ENCODE results near the gene FCN3.
A peak's percentile ranks its signal among the peaks of the same experiment; 100 is the strongest.
"Not testable (repeated sequence)": the region's sequence is repeated elsewhere in the genome, so short reads cannot be mapped to it uniquely, and the experiment has no call there.

Gene FCN3

DNA sequence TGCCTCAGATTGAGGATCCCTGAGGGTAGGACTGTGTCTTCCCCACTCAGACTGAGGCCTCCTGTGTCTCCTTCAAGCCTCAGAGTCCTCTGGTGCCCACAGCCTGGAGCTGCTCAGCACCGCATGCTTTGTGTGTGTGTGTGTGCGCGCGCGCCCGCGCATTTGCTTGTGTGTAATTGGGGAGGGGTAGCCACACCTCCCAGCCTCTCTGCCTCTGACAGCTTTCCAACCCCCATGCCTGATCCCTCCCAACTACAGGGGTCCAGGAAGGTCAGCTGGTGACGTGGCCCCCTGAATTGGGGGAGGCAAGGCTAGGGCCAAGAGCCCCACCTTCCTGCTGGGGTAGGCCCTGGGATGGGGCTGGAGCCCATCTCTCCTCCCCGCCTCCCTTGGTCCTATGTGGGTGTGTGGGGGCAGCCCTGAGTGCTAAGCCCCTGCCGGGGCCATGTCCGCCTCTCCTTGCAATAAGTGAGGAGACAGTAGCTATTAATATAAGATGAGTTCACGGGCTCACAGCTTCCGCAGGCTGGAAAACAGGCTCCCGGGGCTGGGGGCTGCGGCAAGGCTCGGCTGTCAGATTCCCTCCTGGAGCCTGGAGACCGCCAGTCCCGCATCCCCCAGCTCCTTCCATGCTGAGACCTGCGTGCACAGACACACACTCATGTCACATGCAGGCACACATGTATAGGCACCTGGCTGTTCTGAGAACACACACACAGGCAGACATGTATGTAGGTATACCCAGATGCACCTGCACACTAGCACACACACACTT, 24.8 kb upstream of the FCN3 start:
- no peak for DNase-seq (ENCODE audit: low read depth in 2 of 2)

DNA sequence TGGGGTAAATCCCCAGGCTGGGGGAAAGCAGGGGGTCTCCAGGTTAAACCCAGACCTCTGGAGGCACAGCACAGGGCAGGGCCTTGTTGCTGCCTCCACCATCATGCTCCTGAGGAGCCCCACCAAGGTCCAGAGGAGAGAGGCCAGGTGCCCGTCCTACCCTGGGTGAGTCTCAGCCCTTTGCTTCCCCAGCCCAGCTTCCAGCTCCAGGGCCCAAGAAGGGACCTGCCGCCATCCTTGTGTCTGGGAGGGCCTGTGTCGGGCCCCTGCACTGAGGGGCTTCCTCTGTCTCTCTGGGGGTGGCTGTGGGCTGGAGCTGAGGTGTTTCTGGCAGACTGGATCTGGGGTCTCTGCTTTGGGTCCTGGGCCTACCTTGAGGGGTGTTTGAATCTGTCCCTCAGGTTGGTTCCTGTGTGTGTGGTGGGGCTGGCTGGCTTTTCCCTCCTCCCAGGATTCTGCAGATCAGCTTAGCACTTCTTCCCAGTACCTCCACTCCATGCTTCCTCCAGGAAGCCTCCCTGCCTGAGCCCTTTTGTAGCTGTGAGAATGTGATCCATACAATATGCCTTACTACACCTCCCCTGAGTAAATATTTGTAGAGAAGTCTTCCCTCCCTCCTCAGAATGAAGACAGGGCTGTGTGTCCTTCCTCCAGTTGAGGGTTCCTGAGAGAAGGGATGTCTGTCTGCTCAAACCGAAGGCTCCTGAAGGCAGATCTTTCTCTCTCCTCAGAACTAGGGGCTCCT, 24.0 kb upstream of the FCN3 start:
- DNase-seq (ENCODE audit: low read depth in 2 of 2): no peak

DNA sequence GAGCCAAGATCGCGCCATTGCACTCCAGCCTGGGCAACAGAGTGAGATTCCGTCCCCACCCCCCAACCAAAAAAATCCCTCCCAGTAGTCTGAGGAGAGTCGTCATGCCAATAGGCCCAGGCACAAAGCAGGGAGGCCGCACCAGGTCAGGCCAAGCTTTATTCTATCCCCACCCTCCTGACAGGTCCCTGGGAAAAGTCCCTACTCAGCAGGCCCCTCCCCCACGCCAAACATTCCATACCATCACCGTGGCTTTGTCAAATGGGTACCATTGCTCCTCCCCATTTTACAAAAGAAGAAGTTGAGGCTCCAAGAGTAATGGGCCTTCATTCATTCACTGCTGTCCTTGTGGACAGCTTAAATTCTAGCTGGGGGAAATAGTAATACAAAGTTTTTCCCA, 23.1 kb upstream of the FCN3 start:
- no peak for DNase-seq (ENCODE audit: low read depth in 2 of 2)

DNA sequence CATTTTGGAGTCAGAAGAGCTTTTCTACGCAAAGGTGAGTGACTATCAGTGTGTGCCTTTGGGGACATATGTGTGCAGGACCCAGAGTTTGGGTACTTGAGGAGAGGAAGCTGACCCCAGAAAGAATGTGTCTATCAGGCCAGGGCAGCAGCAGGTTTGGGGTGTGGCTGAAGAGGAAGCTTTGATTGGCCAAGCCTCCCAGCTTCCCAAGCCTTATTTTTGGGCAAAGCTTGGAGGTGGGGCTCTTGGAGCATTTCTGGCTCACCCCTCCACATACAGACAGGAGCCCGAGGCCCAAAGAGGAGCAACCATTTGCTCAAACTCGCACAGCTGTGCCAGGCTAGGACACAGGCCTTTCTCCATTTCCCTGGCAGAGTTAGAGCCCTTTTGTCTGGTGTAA, 22.5 kb upstream of the FCN3 start:
- no peak for DNase-seq (ENCODE audit: low read depth in 2 of 2)

DNA sequence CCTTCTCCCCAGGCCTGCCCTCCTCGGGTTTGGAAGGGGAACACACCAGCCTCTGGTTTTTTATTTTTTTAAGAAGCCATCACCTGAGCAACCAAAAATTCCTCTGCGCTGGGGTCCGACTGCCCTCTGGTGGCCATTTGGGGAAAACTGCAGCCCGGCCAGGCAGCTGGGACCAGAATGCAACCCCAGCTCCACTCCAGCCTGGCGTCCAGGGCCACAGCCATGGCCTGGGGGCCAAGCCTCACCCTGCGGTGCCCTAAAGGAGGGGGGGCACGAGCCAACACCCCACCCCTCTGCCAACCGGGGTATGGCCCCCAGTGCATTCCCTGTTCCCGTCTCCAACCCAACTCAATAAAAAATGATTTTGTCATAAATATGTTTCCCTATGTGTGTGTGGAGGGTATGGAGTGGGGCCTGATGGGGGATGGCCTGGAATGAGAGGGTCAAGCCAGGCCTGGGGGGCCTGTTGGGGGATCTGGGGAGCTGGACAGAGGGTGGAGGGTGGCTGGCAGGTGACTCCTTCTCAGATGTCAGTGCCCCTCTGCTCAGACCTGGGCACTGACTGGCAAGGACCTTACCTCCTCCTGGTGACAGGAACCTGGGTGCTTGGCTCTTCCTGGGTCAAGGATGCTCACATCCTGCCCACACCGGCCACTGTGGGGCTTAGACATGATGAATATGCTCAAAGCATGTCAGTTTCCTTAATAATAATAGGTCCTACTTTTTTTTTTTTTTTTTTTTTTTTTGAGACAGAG, 21.0 kb upstream of the FCN3 start:
- DNase-seq (ENCODE audit: low read depth in 2 of 2): peak; percentile 56

DNA sequence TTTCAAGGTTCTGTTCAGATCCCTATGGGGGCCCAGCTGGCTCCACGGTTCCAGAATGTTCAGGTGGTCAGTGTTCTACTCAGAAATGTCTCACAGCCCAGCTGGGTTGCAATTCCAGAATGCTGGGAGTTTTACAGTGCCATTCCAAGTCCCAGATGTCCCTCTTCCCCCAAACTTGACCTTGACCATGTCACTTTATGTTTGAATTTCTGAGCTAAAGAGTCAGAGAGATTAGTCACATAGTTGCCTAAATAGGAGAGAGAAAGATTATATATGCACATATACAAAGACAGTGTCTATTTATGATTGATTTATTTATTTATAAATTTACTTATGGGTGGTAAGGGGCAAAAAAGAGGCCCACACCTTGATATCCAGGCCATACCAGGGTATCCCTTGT, 20.3 kb upstream of the FCN3 start:
- no peak for DNase-seq (ENCODE audit: low read depth in 2 of 2)

DNA sequence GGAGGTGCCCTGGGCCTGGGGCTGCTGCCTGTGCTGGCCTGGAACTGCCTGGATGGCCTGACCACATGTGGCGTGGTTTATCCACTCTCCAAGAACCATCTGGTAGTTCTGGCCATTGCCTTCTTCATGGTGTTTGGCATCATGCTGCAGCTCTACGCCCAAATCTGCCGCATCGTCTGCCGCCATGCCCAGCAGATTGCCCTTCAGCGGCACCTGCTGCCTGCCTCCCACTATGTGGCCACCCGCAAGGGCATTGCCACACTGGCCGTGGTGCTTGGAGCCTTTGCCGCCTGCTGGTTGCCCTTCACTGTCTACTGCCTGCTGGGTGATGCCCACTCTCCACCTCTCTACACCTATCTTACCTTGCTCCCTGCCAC, 19.6 kb upstream of the FCN3 start:
- DNase-seq (ENCODE audit: low read depth in 2 of 2): no peak

DNA sequence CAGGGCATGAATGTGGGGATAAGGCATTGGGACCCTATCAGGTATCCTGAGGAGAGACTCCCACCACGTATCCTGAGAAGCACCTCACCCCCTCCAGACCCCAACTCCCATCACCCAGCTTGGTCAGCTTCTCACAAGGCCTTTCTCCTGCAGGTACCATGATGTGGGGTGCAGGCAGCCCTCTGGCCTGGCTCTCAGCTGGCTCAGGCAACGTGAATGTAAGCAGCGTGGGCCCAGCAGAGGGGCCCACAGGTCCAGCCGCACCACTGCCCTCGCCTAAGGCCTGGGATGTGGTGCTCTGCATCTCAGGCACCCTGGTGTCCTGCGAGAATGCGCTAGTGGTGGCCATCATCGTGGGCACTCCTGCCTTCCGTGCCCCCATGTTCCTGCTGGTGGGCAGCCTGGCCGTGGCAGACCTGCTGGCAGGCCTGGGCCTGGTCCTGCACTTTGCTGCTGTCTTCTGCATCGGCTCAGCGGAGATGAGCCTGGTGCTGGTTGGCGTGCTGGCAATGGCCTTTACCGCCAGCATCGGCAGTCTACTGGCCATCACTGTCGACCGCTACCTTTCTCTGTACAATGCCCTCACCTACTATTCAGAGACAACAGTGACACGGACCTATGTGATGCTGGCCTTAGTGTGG, 19.1 kb upstream of the FCN3 start:
- no peak for DNase-seq (ENCODE audit: low read depth in 2 of 2)

DNA sequence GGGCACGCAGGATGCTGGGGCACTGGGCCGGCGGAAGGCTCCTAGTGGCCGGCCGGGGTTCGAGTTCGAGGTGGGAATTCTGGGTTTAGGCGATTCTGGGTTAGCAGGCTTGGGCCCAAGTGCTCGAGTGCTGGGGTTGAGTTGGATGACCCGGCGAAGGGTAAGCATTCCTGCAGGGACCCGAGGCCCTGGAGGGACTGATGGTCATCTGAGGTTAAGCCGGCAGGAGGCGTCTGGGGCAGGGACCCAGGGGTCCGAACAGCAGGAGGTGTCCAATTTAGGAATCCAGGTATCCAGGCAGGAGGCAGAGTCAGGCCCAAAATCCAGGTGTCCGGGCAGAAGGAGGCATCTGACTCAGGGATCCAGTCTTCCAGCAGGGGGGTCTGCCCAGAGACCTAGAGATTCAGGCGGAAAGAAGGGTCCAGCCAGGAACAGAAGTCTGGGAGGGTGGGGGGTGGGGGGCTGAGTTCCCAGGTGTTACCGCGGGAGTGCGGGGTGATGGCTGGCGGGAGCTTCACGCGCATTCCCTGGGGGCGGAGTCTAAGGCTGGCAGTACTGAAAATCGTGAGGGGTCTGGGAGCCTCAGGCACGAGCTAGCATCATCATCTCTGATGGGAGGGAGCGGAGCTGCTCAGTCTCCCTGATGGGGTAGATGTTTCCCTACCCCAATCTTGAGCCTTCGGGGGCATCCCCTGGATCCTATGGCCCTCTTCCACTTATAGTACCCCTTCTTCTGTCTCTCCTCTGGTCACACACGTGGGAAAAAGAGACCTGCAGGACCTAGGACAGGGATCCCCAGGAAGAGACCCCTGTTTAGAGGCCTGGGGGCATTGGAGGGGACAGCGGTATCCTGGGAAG, 18.4 kb upstream of the FCN3 start:
- DNase-seq (ENCODE audit: low read depth in 2 of 2): no peak

DNA sequence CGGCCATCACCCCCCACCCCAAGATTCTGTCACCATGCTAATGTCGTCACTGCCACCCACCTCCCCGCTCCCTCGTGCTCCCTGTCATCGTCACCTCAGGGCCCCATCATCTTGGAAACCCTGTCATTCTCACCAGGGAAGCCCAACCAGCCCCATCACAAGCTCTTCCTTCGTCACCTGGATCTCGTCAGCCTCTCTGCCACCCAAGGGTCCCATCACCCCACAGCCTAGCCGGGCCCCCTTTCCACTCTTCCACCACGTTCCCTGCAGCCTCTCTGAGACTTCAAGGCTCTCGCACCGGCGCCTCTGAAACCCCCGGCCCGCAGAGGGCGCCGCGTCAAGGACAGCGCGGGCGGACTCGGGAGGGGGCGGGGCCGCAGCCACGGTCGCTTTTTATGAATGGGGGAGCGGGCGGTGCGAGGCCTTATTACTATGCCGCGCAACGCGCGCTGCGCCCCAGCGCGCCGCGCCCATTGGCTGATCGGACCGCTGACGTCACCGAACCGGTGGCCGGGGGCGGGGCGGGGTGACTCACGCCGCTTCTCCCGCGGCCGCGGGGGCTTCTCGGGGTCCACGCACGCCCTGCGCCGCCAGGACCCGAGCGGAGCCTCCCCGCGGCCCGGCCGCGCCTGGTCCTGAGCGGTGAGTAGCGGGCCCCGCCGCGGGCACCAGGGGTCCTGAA, 17.6 kb upstream of the FCN3 start, which contains the start of gene GPR3:
Gene GPR3 (plus strand): TSS at position 527 of the 682 bp plus-strand sequence. CDS start 1,177 bp downstream, outside the sequence.
- peak; percentile 86 for DNase-seq (ENCODE audit: low read depth in 2 of 2)

DNA sequence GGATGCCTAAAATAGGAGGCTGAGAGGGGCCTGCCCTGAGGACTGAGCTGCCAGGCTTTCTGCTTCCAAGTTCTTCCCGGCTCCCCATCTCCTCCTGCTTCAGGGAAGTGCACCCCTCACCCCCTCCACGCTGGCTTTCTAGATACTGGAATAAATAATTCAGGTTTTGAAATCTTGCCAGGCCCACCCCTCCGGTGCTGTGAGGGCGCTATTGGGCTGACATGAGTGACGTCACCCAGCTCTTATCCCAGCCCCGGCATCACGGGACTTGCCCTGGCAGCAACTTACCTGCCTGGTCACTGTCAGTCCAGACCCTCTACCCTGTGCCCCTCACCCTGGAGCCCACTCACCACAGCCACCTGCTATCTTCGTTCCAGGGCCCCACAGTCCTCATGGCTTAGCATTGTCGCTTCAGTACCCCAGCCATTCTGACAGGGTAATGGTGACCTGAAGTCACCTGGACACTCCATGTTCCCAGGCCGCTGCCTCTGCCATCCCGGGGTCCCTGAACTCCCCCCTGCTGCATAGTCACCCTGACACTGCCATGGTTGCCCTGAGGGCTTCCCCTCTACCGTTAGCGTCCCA, 17.0 kb upstream of the FCN3 start:
- no peak for DNase-seq (ENCODE audit: low read depth in 2 of 2)

DNA sequence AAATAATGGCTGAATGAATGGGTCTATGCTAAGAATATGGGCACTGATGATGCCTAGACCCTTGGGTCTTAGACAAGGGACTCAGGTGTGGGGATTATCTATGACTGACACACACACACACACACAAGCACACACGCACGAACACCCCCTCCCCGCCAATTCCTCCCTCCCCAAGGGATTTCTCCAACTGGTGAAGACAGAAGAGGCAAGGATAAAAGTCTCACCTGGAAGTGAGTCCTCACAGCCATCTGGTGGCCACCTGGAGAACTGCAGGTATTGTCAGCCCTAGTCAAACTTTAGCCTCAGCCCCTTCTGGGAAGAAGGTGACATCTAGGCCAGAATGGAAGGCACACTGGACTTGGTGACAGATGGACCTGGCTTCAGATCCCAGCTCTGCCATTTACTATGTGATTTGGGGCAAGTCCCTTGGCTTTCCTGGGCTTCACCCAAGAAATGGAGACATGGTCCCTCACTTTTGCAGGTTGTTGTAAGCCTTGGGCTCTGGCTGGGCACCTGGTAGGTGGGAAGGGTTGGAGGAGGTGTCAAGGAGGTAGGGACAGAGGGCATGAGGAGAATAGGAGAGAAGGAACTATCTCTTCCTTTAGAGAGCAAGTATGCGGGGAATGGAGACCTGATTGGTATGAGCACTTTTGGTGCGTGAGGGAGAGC, 13.8 kb upstream of the FCN3 start:
- DNase-seq (ENCODE audit: low read depth in 2 of 2): peak; percentile 52 to 63

DNA sequence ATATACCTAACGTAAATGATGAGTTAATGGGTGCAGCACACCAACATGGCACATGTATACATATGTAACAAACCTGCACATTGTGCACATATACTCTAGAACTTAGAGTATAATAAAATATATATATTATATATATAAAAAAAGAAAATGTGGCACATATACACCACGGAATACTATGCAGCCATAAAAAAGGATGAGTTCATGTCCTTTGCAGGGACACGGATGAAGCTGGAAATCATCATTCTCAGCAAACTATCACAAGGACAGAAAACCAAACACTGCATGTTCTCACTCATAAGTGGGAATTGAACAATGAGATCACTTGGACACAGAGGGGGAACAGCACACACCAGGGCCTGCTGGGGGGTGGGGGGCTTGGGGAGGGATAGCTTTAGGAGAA, 10.2 kb upstream of the FCN3 start:
- not testable (repeated sequence) for DNase-seq (ENCODE audit: low read depth in 2 of 2)

DNA sequence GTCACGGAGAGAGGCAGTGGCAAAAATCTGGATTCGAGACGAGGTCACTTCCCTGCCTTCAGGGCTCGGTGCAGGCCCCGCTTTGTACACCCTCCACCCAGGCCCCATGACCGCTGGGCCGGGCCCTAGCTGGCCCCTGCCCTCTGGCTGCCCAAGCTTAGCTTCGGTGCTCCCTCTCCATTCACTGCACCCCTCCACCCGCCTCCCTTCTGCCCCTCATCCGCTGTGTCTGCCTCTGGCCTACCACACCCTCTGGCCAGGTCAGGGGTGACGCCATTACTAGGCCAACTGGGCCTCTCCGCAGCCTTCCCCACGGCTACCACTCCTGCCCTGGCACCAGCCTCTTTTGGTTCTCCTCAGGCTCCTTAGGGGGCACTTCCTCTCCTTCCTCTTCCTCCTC, 9.0 kb upstream of the FCN3 start:
- DNase-seq (ENCODE audit: low read depth in 2 of 2): no peak

DNA sequence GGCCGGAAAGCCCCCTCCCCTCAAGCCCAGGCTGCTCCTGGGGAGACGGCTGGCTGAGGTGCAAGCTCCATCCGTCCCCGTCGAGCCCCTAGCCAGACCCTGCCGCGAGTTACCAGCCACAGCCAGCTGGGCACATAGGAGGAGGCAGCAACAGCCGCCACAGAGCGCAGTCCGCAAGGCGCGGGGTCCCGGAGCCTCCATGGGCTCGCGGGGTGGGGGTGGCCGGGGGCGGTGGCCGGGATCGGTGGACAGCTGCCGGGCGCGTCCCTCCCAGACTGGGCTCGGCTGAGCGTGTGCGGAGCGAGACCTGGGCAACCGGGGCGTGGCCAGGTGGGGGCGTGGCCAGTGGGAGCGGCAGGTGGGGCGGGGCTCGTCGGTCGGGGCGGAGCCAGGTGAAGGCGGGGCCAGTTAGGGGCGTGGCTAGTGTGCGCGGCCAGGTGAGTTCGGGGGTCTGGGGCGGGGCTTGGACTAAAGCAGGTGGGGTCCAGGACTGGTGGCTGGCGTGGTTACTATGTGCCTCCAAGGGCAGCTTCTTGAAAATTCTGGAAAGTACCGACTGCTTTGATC, 8.5 kb upstream of the FCN3 start, which contains the start of gene CD164L2:
Gene CD164L2 (minus strand): TSS at position 295 of the 567 bp plus-strand sequence. CDS start 94 bp downstream, at position 201.
- DNase-seq (ENCODE audit: low read depth in 2 of 2): no peak

DNA sequence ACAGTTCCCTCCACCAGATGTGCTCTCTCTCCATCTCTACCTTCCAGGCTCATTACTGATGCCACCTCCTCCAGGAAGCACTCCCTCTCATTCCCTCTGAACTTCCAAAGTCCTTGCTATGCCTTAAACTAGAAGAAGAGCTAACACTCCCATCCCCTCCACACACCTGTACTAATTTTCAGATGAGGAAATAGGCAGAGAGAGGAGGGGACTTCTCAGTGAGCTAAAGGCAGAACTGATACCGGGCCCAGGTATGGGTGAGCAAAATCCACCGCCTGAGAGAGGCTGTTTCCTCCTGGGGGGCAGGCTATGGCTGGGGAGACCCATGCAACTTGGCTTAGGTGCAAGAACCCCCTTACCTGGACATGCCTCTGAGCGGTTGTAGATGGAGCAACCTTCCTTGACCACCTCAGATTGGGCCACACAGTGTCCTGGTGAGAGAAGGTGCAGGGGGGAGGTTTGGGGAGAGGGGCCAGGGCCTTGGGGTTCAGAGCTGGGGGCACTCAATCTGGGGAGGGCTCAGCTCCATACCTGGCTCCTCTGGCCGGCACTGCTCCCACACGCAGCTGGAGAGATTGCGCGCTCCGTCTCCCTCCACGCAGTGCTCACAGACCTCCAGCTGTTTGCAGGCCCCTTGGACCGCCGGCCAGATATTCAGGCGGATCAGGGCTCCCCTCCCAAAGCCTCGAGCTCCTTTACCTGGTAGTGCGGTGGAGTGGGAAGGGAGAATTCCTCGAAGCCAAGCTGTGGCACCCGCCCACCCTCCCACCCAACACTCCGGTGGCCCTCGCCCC, 7.5 kb upstream of the FCN3 start:
- no peak for DNase-seq (ENCODE audit: low read depth in 2 of 2)

DNA sequence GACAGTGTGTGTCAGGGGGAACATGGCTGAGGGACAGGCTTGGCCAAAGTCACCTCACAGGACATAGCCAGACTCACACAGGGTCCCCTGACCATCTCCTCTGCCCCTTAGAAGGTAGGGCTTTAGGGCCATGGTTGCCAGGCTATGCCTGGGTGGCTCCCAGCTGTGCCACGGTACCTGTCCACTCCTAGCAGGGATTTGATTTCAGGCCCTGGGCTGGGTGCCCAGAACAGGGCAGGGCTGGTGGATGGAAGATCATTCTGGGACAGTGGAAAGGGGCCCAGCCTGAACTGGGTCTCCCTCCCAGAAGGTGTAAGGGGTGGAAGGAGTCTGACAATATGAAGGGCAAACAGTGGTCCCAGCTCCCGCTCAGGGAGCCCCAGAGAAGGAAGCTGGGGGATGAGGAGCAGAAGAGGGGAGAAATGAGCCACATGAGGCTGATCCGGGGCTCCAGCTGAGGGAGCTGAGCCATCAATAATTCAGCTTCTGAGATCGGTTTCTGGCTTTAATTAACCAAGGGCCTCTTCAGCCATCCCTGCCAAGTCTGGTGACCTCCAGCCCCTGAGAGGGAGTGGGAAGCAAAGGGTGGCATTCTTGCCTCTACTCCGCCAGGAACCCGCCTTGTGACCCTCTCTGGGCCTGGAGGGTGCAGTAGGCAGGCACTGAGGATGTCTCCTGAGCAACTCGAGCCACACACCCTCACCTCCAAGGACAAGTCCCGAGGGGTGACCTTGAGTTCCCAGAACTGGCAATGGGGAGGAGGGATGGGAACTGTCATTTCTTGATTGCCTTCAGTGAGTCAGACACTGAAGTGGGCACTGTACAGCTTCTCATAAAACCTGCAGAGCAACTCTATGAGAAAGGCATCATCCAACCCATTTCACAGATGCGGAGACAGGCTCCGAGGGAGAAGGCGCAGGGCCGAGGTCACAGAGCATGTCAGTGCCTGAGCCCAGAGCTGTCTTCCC, 6.4 kb upstream of the FCN3 start:
- no peak for DNase-seq (ENCODE audit: low read depth in 2 of 2)

Data from stimulated activated CD8-positive, alpha-beta memory T cell treated with anti-CD3 and anti-CD28 coated beads, Interleukin-7, amount 100 ng/mL, for 1 hour (primary cell).